HG03103 (cell line): ENCODE results near the gene BMP7.
"Not testable (repeated sequence)": the region's sequence is repeated elsewhere in the genome, so short reads cannot be mapped to it uniquely, and the experiment has no call there.

ENCODE experiments used
- ATAC-seq: cut with Tn5 transposase; IDR thresholded peaks from one replicate; pipeline ENCODE4 v1.9.1; 2021; ENCODE audit warnings: low read depth; ENCODE audit not compliant: unreplicated experiment

BMP7 gene

GRCh38 chr20:57197352-57198131 is 68.9 kb downstream of the BMP7 start:
- ATAC-seq, result no peak

DNA sequence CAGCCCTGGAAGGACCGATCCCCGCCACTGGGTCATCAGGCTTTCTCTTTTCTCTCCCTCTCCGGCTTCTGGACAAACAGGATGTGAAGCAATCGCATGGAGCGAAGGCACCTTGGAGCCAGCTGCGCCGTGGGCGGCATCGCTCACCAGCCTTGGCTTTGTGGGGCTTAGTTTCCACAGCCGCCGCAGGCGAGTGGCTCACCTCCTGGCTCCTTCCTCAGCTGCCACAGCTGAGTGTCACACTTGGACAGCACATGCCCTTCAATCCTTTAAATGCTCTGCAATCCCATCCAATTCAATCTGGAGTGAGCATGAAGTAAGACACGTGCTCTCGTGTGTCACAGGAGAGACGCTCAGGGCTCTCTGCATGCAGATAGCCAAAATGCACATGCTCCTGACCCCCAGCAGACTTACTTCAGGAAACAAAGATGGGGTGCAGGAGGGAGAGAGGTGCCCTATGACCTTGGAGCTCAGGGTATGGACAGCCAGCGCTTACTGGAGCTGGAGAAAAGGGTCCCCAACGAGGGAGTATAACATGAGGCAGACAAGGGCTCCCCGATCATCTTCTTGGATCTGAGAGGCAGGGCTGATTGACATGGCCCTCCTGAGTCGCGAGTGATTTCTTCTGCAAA is 70.9 kb downstream of the BMP7 start:
- no peak for ATAC-seq

DNA sequence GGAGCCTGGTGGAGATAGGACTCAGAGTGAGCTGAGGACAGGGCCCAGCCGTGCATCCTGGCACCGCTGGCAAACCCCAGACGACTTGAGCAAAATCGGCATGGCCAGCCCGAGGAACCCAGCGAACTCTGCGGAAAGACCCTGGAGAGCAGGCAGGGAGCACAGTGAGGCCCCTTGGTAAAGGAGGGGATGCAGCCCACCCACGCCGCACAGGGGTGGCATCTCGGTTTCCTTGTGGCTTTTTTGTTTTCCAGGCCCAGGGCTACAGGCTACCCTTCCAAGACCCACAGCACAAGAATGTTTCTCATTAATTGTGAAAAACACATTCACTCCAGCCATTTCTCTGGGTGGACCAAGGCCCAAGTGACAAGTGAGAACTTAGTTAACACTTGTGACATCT is 71.4 kb downstream of the BMP7 start:
- no peak for ATAC-seq

DNA sequence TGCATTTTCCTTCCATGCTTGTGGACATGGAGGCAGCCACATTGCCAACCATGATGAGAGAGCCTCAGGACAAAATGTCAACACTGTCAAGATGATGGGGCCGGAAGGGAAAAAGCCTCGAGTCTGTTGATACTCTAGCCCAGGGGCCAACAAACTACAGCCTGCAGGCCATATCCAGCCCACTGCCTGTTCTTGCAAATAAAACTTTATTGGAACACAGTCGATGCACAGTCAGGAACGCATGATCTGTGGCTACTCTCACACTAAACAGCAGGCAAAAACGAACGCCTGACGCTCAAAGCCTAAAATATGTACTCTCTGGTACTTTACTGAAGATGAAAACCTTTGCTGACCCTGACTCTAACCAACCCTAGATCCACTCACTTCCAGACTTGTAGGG is 72.3 kb downstream of the BMP7 start:
- ATAC-seq, result no peak

- no peak for ATAC-seq
Measured at GRCh38 chr20:57193094-57193493, 73.3 kb downstream of the BMP7 start.

DNA sequence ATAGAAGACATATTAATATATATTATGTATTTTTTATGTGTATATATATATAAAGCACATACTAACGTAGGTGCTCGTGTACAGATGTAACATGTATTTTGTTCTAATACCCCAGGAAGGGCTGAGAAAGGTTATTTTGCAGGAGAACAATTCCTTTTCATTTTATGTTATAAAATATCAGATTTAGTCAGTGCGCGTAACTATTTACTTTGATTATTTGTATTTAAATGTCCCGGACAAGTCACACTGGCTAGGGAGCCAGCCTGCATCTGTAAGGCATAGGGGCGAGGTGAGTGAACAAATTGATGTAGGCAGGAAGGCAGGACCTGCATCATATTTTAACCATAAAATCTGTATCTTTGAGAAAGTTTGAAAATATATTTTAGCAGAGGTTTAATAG is 74.1 kb downstream of the BMP7 start:
- no peak for ATAC-seq

DNA sequence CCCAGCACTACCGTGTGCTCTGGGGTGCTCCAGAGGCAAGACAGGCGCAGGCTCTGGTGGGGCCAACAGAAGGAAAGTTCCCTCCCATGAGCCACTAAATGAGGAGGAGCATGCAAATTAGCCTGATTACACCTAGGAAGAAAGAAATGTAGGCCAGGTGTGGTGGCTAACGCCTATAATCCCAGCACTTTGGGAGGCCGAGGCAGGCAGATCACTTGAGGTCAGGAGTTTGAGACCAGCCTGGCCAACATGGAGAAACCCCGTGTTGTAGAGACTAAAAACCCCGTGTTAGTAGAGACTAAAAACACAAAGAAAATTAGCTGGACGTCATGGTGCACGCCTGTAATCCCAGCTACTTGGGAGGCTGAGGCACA is 75.2 kb downstream of the BMP7 start:
- ATAC-seq, result not testable (repeated sequence)

DNA sequence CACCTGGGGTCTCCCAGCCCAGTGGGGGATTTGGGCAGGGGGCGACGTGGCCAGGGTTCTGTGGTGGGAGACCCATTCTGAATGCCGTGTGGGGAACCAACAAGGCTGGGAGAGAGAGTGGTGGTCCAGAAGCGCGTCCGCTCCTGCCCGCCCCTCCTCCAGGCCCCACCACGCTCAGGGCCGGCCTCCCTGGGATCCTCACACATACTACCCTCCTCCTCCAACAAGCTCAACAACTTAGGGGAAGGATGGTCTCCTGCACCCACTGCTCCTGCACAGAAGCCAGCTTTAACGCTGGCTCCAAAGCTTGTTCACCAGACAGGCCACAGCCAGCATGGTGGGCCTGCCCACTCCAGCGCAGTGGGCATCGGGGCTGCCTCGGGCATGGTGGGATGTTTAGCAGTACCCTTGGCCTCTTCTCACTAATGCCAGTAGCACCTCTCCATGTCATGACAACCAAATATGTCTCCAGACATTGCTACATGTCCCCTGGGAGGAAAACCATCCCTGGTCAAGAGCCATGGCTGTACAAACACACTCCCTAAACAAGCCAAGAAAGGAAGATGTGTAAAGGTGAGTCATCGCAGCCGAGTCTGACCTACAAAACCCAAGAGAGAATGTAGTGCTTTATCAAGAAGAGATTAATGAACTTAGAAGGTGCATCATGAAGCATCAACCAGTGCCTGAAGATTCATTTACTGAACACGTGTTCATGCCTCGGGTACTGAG is 75.7 kb downstream of the BMP7 start:
- no peak for ATAC-seq

- no peak for ATAC-seq
Measured at GRCh38 chr20:57189713-57190112, 76.7 kb downstream of the BMP7 start.

DNA sequence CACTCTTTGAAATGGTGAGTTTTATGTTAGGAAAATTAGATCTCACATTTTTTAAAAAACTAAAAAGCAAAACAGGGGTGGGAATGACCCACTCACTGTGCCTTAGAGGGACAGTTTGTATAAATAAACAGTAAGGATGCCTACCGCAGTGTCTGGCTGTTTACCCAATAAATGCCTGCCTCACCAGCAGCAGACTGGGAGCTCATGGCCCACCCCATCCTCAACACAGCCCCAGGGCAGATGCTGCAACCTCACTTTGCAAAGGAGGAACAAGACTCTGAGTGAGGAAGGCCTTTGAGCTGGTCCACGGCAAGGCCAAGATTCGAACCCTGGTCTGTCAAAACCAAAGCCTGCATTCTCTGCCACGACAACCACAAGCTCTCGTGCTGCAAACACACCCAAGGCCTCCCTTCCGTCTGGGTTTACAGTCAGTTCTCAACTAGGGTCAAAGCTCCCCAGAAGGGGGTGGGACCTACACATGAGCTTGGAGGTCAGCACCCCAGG is 77.8 kb downstream of the BMP7 start:
- no peak for ATAC-seq

- no peak for ATAC-seq
Measured at GRCh38 chr20:57188056-57188455, 78.4 kb downstream of the BMP7 start.

DNA sequence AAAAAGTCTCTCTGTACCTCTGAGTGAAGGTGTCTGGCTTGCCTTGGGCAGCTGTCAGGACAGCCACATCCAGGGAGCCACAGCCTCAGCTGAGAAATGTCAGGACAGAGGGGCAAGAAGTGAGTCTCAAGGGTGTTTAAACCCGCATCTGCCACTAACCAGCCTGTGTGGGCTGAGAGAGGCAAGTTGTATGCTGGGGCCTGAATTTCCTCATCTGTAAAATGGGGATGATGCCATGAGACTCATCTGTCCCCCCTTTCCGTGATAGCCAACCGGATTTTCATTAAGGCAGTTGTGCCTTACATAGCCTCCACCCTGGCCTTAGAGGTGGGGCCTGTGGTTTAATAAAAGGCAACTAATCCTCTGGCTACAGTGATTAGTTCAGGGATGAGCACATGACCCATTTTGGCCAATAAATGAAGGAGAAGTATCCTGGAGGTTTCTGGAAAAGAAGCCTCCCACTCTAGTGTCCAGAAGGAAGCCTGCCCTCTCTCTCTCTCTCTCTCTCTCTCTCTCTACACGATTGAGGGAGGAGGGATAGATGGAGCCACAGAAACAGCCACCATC is 79.3 kb downstream of the BMP7 start:
- ATAC-seq, result no peak

GRCh38 chr20:57186192-57186591 is 80.2 kb downstream of the BMP7 start:
- ATAC-seq, result no peak

DNA sequence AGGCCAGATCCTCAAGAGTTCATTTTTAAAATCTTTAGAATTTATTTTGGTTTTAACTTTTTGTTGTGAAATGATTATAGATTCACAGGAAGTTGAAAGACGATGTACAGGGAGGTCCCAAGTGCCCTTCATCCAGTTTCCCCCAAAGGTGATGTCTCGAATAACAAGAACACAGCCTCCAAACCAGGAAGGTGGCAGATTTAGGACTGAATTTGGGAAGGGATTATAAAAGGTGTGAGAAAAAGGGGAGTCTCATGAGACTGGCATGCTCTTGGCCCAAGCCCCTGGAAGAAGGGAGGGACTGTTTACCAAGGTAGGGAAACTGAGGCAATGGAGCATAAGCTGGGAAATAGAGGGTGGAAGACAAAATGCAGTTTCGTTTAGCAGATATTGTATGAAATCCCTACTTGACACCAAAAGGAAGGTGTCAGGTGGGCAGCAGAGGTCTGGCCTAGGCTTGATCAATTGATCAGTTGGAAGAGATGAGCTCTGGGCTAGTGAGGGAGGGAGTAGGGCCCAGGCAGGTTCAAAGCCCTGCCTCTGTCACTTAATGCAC is 81.2 kb downstream of the BMP7 start:
- no peak for ATAC-seq

GRCh38 chr20:57183457-57184009 is 82.9 kb downstream of the BMP7 start:
- ATAC-seq, result no peak

DNA sequence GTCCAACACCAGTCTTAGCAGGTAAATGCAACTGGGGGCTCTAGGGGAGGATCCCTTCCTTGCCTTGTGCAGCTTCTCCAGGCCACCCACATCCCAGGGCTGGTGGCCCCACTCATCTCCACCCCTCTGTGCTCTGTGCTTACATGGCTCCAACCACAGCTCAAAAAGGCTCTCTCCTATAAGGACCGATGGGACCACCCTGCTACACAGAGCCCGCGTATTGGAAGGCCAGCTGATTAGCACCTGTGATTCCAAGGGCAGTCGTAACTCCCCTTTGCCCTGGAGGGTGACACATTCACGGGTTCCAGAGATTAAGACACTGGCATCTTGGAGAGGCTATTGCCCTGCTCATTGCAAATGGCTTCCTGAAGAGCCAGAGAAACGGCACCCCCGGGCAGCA is 84.8 kb downstream of the BMP7 start:
- ATAC-seq, result no peak

- no peak for ATAC-seq
Measured at GRCh38 chr20:57180954-57181353, 85.5 kb downstream of the BMP7 start.

GRCh38 chr20:57180387-57180786 is 86.1 kb downstream of the BMP7 start:
- ATAC-seq, result no peak

DNA sequence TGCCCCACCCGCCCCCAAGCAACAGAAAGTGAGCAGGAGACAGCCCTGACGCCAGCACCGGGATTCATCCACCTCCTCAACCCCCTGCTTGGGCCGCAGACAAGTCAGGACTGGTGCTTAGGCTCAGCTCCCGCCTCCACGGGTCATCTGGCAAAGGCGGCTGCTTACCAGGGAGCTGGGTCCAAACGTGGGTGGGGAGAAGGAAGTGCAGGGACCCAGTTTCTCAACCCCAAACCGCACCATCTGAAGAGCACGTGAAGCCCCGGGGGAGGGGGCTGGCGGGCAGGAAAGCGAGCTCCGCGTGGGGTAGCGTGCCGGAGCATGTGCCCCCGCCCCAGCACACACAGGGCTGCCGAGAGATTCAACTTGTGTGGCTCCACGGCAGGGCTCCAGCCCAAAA is 87.2 kb downstream of the BMP7 start:
- ATAC-seq, result no peak

- no peak for ATAC-seq
Measured at GRCh38 chr20:57178582-57179111, 87.8 kb downstream of the BMP7 start.
